NCI-H1105 (cell line): ENCODE measurements around the gene TNFRSF4.

ENCODE experiments used
- DNase-seq: peaks from one replicate; lab custom pipeline; 2025; lab: John Stamatoyannopoulos, UW

Gene TNFRSF4

DNA sequence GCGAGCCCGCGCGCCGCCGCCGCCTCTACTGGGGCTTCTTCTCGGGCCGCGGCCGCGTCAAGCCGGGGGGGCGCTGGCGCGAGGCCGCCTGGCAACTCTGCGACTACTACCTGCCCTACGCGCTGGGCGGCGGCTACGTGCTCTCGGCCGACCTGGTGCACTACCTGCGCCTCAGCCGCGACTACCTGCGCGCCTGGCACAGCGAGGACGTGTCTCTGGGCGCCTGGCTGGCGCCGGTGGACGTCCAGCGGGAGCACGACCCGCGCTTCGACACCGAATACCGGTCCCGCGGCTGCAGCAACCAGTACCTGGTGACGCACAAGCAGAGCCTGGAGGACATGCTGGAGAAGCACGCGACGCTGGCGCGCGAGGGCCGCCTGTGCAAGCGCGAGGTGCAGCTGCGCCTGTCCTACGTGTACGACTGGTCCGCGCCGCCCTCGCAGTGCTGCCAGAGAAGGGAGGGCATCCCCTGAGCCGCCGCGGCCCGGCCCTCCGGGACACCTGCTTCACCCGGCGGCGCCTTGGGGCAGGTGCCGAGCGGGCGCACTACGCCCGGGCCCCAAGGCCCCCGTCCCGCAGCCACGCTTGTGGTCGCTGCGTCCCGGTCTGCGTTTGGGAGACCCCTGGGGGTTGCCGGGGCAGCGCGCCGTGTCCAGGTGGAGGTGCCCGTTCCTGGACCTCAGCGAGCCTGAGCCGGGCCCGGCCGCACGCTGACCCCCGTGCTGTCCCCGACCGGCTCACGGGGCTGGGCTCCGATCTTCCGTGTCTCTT lies 19.0 kb upstream of the TNFRSF4 start:
- no peak for DNase-seq

DNA sequence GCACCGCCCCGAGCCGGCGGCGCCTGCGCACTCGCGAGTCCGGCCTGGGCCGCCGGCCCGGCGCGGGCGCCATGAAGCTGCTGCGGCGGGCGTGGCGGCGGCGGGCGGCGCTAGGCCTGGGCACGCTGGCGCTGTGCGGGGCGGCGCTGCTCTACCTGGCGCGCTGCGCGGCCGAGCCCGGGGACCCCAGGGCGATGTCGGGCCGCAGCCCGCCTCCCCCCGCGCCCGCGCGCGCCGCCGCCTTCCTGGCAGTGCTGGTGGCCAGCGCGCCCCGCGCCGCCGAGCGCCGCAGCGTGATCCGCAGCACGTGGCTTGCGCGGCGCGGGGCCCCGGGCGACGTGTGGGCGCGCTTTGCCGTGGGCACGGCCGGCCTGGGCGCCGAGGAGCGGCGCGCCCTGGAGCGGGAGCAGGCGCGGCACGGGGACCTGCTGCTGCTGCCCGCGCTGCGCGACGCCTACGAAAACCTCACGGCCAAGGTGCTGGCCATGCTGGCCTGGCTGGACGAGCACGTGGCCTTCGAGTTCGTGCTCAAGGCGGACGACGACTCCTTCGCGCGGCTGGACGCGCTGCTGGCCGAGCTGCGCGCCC lies 18.3 kb upstream of the TNFRSF4 start, which contains the start of gene B3GALT6:
TSS of gene B3GALT6 (plus strand) at position 30 of the 588 bp plus-strand sequence. CDS start at position 72, 42 bp downstream.
- no peak for DNase-seq

DNA sequence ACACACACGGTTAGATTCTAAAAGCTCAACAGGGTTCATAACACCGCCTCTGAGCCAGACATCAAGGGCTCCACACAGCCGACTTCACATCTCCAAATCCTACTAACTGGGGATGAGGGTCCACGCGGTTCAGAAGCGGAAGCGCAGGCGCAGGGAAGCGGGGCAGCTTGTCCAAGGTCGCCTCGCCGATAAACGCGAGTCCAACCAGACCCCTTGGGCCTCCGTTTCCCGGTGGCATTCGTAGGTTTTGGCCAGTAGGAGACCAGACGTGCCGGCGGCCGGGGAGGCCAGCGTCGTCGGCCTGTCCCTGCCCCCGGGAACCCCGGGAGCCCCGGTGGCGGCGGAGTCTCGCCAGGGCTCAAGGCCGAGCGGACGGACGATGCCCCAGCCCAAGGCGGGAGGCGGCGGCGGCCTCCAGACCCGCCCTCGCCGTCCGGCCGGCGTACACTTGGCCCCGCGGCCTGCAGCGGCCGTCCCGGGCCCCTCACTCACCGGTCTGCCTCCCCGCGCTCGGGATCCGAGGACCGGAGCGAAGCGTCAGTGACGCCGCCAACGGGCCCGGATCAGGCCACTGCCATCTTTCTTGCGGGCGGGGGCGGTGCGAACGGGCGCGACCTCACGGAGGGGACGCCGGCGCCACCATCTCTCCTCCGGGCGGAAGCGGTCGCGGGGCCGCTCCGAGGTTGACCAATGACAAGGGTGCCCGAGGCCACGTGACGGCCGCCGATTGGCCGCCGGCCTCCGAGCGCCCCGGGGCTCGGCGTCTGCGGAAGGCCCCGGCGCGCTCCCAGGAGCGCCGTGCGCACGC lies 17.7 kb upstream of the TNFRSF4 start, which contains the start of gene SDF4:
TSS of gene SDF4 (minus strand) at position 602 of the 808 bp plus-strand sequence. CDS start 3,229 bp downstream, outside the sequence.
- DNase-seq = peak; percentile 96

DNA sequence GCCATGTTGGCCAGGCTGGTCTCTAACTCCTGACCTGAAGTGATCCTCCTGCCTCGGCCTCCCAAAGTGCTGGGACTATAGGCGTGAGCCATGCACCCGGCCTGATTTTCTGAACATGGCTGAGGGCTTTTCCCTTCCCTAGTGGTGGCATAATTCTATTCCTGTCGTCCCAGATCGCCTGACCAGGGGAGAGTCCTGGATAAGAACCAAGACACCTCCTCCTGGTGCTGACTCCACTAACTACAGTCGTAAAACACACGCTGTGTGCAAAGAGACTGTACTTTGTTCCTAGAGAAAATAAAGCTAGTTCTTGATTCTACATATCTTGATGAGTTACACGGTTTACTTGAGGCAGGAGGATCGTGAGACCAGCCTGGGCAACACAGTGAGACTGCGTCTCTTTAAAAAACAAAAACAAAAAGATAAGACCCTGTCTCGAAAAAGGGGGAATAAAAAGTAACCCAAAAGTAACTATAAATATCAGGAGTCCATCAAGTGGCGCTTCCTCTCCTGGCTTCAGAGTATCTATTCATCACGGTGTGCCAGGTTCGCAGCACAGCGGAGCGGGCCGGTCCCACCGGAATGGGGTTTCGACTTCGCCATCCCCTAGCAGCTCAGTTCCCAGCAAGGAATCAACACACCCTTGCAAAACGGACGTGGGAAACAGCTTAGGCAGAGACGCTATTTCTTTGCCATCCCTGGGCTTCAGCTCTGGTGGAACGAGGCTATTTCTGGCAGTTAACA lies 16.9 kb upstream of the TNFRSF4 start:
- no peak for DNase-seq

DNA sequence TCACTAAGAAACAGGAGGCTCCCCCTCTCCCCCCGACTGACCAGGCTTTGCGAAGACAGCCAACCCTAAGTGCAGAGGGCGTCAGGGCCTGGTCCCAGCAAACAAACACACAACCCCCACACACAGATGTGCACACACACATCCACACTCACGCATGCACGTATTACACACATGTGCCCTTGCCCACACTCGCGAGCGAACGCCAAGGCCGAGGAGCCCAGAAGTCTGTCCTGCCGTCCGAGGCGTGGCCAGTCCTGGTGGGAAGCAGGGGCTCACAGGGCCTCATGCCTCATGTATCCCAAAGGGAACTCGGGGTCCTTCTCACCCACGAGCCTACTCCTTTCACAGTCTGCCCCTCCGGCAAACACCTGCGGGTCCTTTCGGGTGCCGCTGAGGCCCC lies 15.8 kb upstream of the TNFRSF4 start:
- DNase-seq = no peak

DNA sequence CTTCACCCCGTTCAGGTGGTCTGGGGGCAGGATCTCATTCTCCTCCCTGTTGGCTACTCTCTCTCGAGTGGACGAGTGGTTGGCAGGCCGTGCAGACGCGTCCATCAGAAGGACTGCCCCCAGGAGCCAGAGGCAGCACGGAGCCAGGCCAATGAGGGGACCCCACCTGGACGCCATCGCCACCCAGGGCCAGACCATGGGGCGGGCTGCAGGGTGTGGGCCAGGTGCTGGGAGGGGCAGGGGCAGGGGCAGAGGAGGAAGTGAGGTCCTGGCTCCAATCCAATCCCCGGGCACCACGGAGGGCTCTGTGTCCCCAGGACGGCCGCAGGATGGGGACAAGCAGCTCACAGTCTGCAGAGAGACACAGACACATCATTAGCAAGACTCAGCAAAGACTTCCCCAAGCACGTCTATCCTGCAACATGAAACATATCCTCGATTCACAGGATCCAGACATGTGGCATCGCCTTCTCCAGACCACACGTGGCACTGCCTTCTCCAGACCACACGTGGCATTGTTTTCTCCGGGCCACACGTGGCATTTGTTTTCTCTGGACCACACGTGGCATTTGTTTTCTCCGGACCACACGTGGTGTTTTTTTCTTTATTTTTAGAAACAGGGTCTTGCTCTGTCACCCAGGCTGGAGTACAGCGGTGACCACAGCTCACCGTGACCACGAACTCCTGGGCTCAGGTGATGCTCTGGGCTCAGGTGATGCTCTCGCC lies 14.8 kb upstream of the TNFRSF4 start:
- DNase-seq = no peak

DNA sequence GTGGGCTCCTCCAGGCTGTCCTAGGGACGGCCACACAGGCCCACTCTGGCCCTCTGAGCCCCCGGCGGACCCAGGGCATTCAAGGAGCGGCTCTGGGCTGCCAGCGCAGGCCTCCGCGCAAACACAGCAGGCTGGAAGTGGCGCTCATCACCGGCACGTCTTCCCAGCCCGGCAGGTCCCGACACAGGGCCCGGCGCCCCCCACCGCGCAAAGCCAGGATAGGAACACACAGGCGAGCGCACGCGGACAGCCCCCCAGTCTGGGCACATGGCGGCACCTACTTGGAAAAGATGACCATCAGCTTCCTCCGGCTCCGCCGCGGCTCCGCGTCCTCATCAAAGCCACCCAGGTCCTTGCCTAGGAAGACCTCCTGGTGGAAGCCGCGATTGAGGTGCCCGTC lies 14.2 kb upstream of the TNFRSF4 start:
- no peak for DNase-seq

DNA sequence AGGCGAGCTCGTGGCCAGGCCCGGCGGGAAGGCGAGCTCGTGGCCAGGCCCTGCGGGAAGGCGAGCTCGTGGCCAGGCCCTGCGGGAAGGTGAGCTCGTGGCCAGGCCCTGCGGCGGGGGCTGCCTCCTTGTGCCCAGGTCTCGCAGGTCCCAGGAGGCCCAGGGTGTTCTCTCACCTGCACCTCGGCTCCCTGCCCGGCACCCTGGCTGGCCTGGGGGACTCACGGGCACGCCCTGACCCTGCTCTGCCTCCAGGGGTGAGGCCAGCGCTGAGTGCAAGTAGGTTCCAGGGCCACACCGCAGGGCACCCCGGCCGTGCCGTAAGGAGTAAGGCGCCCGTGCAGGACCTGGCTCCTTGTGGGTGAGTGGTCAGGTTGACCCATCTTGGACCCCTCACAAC lies 13.4 kb upstream of the TNFRSF4 start:
- DNase-seq = no peak

DNA sequence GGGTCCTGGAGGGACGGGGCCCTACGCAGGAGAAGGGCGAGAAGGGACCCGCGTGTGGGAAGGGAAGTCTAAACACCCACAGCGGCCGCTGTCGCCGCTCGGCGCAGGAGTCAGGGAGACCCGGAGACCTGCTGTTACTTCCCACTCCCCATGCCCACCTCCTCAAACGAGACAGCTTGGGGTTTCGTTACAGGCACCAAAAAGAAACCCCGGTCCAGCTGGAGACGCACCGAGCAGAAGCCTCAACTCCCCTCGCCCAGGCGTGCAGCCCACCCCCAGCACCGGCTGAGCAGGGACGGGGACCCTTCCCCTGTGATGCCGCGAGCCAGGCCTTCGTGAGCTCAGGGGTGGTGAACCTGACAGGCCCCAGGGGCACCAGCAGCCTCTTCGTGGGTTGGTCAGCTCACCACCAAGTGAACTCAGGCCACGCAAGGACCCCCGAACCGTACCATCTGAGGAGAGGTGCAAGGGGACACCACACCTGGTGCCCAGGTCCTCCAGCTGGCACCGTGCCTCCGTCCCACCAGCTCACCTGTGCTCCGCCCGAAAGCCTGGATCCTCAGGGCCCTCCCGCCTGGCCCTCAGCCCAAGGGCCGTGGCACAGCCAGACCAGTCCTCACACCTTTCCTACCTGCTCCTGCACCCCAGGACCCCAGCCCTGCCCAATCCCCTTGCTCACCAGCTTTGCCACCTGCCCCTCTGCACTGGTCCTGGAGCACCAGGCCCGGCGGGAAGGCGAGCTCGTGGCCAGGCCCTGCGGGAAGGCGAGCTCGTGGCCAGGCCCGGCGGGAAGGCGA lies 12.8 kb upstream of the TNFRSF4 start:
- DNase-seq = no peak

DNA sequence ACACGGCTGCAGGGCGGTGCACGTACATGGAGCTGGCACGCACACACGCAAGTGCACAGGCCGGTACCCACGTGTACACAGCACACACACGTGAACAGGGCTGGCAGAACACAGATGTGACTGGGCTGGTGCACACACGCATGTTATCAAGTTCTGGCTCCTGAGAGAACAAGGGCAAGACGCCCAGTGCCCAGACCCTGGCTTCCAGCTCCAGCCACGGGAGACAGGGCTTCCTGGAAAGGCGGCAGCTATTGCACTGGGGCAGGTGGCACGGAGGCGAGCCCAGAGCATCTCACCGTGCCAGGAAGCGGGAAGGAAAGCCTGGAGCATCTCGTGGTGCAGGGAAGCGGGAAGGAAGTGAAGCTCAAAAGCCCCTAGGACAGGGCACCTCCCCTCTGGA lies 12.0 kb upstream of the TNFRSF4 start:
- no peak for DNase-seq

DNA sequence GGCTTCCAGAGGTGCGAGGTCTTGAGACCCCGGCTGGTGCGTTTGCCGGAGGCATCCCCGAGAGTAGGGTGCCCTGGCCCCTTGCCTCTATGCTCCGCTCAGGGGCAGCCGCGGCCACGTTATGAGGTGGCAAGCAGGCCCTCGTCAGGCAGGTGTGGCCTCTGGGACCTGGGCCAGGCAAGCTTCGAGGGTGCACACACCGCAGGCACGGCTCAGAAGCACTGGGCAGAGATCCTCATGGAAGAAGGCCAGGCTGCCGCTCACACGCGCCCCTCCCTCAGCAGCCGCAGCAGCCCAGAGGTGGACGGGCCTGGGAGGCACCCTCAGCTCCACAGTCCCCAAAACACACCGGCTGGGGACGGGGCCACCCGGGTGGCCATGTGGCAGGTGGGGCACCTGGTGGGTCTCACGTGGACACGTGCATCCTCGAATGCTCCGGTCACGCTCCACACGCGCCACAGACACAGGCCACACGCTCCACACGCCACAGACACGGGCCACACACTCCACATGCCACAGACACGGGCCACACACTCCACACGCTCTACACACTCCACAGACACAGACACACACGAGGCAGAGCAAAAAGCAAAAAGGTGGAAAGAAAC lies 11.4 kb upstream of the TNFRSF4 start:
- DNase-seq = no peak

DNA sequence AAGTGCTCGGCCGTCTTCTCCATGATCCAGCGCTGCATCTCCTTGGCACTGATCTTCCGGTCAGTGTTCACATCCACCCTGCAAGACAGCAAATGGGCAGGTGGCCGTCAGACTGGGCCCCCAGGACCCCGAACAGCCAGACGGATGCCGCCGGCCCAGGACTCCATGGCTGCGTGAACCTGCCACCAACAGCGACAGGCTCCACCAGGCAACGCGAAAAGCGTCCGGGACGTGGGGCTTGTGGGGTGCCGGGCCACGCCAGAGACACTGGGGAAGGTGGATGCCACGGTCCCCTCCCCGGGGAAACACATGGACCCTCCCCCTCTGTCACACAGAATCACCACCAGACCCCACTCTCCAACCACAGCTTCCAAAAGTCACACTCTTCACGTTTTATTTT lies 9.9 kb upstream of the TNFRSF4 start:
- DNase-seq = no peak

DNA sequence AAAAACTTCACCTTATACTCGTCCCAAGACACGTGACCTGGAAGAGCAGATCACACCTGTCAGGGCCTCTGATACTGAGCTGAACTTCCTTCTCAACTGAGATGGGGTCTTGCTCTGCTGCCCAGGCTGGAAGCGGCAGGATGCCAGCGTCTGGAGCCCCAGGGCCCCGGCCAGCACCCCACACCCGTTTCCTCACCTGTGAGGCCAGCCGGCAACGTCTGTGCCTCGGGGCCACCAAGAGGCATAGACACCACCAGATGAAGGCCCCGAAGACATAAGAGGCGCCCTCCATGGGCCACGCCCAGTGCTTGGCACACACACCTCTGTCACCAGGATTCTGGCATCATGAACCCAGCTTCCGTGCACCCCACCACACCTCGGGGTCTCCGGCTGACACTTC lies 9.4 kb upstream of the TNFRSF4 start:
- no peak for DNase-seq

DNA sequence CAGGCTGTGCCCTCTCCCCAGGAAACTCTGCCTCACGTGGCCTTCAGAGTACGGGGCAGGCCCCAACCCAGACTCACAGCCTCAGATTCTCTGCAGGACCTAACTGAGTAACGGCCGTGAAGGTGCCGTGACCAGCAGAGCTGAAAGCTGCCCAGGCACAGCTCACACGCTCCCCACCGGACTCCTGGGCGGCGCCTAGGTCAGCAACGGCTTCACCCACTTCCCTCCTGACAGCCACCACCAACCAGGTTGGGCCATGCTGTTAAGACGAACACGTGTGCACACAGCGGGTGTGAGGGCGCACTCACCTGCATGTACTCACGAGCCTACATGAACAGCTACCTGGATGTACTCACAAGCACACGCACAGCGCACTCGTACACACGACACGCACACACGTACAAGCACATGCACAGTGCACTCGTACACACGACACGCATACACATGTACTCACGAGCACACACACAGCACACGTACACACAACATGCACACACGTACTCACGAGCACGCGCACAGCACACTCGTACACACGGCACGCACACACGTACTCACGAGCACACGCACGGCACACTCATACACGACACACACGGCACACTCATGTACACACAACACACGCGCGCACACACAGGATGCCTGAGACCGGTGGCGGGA lies 8.7 kb upstream of the TNFRSF4 start:
- DNase-seq = no peak

DNA sequence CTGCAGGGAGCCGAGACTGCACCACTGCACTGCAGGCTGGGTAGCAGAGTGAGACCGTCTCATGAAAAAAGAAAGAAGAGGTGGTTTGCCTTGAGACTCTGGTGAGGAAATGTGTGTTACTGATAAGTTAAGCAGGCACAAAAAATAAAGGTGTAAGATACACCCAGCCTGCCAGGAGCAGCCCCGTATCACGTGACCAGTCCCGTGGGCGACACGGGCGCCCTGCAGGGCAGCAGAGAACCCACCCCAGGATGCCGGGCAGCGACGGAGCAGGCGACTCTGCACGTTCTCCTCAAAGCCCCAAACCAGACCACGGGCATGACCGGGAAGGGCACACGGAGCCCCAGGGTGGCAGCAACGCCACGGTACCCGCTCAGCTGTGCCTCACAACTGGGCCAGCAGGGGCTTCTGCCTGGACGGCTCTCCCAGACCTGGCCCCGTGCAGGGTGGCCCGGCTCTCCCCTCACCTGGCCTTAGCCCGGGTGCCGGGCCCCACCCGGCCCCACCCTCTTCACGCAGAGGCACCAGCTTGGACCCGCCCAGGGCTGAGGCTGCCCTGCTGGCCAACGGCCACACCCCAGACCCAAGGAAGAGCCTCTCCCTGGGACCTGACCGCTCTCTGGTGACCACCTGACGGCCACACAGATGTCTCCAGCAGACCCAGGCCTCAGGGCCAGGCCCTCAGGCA lies 8.1 kb upstream of the TNFRSF4 start:
- no peak for DNase-seq

DNA sequence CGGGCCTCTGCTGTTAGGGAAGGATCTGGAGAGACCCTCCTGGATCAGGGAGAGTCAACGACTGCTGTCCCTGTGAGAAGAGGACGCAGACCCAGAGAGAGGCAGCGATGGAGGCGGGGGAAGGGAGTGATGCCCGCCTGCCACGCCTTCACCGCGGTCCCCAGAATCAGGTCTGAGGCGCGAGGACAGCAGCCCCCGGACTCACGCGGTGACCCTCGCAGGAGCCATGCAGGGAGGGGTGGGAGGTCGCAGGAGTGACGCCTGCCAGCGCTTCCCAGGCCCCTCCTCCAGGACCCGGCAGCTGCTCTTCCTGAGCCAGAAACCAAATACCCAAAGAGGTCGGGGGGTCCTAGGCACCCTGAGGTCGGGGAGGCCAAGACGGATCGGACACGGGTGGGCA lies 6.2 kb upstream of the TNFRSF4 start:
- DNase-seq = no peak

DNA sequence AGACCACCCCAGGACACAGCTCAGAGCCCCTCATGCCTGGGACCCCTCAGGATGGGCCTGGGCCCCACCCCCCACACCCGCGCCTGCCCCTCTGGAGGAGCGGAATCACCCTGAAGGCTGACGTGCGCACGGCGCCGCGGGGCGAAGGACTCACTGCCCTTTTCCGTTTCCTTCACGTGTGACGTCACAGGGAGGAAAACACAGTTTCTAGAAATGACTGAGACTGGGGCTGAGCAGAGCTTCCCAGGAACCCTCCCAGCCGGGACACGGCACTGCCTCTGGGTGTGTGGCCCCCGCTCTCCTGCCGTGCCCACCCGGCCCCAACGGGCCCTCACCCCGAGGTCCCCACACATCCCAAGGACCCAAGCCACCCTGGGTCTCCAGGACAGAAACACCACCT lies 5.4 kb upstream of the TNFRSF4 start:
- DNase-seq = no peak

DNA sequence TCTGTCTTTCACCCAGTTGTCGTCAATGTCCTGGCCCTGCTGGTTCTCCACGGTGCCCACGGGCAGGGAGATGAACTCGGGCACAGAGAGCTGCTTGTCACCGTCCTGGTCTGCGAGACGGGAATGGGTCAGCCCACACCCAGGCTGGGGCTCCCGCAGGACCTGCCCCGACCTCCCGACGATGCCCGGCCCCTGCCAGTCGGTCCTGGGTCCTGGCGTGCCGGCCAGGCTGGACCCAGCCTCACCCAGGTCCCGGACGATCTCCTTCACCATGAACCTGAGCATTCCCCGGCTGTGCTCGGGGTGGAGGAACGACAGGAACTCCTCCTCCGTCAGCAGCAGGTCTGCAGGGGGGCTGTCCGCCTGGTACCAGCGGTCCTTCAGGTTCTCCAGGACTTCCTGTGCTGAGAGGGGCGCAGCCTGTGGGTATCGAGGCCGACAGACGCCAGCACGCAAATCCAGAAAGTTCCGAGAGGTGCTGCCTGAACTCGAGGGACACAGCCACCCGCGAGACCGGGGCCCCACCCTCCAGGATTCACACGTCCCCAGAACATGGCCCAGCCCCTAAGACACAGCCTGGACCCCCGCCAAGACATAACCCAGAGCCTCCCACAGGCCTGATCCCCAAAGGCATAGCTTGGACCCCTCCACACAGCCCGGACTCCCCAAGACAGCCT lies 4.7 kb upstream of the TNFRSF4 start:
- no peak for DNase-seq
